Heart left ventricle (tissue), 13 donors: ENCODE results near the gene WNT6.

Source experiments
- POLR2A ChIP-seq, 2 donors: fragments of 450-650 bp; IDR thresholded peaks; one replicate each; pipeline ENCODE4 v1.6.1; 2017; ENCODE audit warnings: antibody characterized with exemption in 2 of 2, mild to moderate bottlenecking in 2 of 2, moderate library complexity in 2 of 2
- TF ChIP-seq, protein P1 (sequence below), 12 donors: fragments of 200-600 bp; sonication (generic) in 4 of 12; IDR thresholded peaks; one replicate each; pipeline versions ENCODE4 v1.5.0 to v1.8.0; 2018 to 2022; ENCODE audit warnings: antibody characterized with exemption in 12 of 12, mild to moderate bottlenecking in 5 of 12
- donor health status: ischemic (EF 13 %, LVEDD 7.1; RV severe dilation, severe dysfunction).
- donor health status: DM: no; HTN: yes; CAD: no.
- donor health status: DM: no; HTN: no; CAD: no.
- donor health status: ischemic (EF 25% LVEDD 6.9; RV normal size, moderate dysfunction).
- donor health status: ischemic (EF 25% LVEDD 5.7; RV mildly dilated, moderate dysfunction).
- donor health status: ischemic (EF 35%, LVEDD 5.7; RV mildly dilated, moderate dysfunction).
- donor health status: nonischemic (EF 11% LVEDD 7.7; RV severe dilation, severe dysfunction).
- donor health status: DM: yes; HTN: yes; CAD: no.
- donor health status: PGD.
- donor health status: ischemic (EF 29% LVEDD 5.4; RV normal size, mild dysfunction).
- donor health status: nonischemic (EF 23%, LVEDD 6.1; RV moderate dilation, normal function).

DNA sequence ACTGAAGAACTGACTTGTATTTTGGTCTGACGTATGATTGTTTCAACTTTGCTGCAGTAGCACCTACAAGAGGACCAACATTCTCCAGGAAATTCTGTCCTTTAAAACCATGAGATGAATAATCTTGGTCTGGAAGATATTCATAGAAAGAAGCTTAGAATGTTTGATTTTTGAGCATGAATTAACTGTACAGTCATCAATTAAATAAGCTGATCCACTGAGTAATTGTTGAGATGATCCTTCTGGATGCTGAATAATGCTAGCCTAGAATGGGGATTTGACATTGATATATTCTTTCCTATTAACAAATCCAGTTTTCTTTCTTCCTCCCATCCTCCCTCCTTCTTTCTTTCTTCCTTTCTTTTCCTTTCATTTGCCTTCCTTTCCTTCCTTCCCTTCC, 60.9 kb downstream of the WNT6 start:
- TF ChIP-seq, protein P1, sequence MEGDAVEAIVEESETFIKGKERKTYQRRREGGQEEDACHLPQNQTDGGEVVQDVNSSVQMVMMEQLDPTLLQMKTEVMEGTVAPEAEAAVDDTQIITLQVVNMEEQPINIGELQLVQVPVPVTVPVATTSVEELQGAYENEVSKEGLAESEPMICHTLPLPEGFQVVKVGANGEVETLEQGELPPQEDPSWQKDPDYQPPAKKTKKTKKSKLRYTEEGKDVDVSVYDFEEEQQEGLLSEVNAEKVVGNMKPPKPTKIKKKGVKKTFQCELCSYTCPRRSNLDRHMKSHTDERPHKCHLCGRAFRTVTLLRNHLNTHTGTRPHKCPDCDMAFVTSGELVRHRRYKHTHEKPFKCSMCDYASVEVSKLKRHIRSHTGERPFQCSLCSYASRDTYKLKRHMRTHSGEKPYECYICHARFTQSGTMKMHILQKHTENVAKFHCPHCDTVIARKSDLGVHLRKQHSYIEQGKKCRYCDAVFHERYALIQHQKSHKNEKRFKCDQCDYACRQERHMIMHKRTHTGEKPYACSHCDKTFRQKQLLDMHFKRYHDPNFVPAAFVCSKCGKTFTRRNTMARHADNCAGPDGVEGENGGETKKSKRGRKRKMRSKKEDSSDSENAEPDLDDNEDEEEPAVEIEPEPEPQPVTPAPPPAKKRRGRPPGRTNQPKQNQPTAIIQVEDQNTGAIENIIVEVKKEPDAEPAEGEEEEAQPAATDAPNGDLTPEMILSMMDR (IDR thresholded peaks at IDR 0.05) = no peak
- TF ChIP-seq POLR2A (IDR thresholded peaks at IDR 0.05) = no peak
